Transverse colon (tissue), 3 donors: ENCODE results near the gene KNSTRN.

Experiments used
- POLR2A ChIP-seq: fragments of 450-650 bp; IDR thresholded peaks from one replicate; pipeline ENCODE4 v1.6.1; 2016; ENCODE audit warnings: antibody characterized with exemption, mild to moderate bottlenecking, moderate library complexity
- TF ChIP-seq, protein P1 (sequence below), 5 experiments: fragments of 200-600 bp in 3 of 5; fragments of 450-650 bp in 2 of 5; sonication (generic) in 3 of 5; IDR thresholded peaks; 1 replicate in 2 of 5; 2 replicates in 3 of 5; pipeline ENCODE4 v1.5.1; 2016 to 2017; ENCODE audit warnings: antibody characterized with exemption in 5 of 5, inconsistent platforms in 3 of 5, mild to moderate bottlenecking in 2 of 5, moderate library complexity in 1 of 5

DNA sequence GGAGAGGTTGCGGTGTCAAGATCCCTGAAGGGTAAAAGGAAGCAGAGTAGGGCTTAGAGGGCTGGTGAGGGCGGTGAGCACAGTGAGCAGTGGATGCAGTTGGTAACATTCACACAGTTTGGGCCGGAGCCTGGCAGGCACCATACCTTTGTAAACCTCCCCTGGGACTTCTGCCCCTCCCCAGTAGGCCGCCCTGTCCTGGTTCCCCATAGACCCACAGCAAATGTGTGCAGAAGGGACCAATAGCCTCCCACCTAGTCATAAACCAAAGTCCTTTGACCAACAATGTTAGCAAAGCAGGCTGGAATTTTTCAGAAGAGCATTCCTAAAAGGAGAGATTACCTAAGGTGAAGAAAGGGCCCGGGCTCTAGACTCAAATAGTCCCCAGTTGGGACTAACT lies 33.4 kb upstream of the KNSTRN start:
- TF ChIP-seq, protein P1, sequence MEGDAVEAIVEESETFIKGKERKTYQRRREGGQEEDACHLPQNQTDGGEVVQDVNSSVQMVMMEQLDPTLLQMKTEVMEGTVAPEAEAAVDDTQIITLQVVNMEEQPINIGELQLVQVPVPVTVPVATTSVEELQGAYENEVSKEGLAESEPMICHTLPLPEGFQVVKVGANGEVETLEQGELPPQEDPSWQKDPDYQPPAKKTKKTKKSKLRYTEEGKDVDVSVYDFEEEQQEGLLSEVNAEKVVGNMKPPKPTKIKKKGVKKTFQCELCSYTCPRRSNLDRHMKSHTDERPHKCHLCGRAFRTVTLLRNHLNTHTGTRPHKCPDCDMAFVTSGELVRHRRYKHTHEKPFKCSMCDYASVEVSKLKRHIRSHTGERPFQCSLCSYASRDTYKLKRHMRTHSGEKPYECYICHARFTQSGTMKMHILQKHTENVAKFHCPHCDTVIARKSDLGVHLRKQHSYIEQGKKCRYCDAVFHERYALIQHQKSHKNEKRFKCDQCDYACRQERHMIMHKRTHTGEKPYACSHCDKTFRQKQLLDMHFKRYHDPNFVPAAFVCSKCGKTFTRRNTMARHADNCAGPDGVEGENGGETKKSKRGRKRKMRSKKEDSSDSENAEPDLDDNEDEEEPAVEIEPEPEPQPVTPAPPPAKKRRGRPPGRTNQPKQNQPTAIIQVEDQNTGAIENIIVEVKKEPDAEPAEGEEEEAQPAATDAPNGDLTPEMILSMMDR (IDR thresholded peaks at IDR 0.05) = no peak
- TF ChIP-seq POLR2A = peak; percentile 53
